HG02852 (cell line): Measurements from ENCODE around the gene S100A4.

Experiments used
- ATAC-seq: cut with Tn5 transposase; IDR thresholded peaks from one replicate; pipeline ENCODE4 v1.9.1; 2021; ENCODE audit warnings: mild to moderate bottlenecking, moderate library complexity; ENCODE audit not compliant: unreplicated experiment

The S100A4 gene

DNA sequence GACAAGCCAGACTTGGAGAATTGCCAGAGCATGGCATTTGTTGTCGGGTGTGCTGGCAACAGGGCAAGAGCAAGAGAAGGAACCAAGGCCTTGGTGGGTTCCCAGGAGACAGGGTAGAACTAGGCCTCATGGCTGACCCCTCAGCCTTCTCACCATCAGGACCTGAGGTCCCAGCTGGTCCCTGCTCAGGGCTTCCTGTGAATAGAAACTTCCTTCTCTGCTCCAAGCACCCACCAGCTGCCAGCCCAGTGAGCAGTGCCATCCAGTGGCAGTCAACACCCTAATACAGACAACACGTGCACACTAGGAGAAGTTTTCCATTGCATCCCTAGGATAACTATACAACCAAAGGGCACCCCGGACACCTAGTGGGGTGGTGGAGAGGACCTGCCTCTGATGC, 32.6 kb downstream of the S100A4 start:
- no peak for ATAC-seq

DNA sequence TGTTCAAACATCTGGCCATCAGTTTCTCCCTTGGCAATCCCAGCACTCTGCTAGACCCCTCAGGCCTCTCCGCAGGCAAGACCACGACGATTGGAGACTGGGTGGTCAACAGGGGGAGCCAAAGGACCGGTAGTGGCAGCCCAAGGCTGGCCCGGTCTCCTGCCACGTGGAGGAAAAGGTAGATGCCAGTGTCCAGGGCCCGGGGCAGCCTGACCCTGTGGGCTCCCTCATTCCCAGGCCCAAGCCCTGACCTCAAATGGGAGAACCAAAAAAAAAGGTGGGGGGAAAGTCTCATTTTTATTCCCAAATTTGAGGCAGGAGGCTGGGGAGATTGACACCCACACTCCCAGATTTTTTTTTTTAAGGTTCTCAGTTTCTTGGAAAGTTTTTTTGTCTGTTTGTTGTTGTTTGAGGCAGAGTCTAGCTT, 34.6 kb downstream of the S100A4 start:
- no peak for ATAC-seq

- ATAC-seq: no peak
These were observed 35.8 kb downstream of the S100A4 start for GRCh38 chr1:153509729-153510354.

- no peak for ATAC-seq
These were observed 36.6 kb downstream of the S100A4 start for GRCh38 chr1:153509036-153509435.

GRCh38 chr1:153507926-153508583, 37.6 kb downstream of the S100A4 start:
- ATAC-seq: no peak

DNA sequence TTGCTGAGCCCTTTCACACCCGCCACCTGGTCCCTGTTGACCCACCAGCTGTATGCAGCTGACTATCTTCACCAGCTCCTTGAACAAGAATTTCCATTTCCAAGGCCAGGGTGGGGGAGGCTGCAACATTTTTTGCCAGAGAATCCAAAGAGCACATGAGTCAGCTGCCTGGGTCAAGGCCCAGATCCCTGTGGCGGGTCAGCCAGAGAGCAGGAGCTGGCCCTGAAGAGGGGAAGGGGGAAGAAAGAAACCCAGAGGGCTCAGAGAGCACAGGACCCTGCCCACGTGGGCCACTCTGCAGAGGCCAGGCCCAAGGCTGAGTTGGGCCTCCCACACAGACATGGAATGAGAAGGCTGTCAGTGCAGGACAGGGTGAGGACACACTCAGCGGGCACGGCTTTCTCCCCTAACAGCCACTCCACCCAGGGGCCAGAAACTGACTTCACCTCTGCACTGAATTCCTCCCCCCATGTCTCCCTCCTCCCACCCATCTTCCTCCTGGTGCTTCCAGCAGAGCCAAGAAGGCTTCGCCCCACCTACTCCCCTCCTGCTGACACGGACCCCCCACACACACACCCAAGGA, 38.7 kb downstream of the S100A4 start:
- ATAC-seq: no peak

GRCh38 chr1:153506386-153506785, 39.2 kb downstream of the S100A4 start:
- ATAC-seq: no peak

- ATAC-seq: no peak
These were observed 40.0 kb downstream of the S100A4 start for GRCh38 chr1:153505576-153505975.

GRCh38 chr1:153503766-153504165, 41.8 kb downstream of the S100A4 start:
- no peak for ATAC-seq

DNA sequence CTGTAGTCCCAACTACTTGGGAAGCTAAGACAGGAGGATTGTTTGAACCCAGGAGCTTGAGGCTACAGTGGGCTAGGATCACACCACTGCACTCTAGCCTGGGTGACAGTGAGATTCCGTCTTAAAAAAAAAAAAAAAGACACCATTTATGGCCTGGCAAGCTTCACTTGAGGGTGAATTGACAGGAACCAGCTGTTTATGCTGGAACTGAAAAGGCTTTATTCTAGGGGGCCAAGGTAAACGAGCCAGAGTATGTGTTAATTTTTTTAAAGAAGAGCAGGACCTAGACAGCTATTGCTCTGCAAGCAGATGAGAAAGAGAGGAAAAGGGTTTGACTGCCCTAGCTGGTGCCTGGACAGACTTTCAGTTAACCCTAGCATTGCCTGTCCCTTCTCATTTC, 46.9 kb downstream of the S100A4 start:
- no peak for ATAC-seq

GRCh38 chr1:153495536-153495935, 50.1 kb downstream of the S100A4 start:
- no peak for ATAC-seq

- ATAC-seq: no peak
These were observed 50.5 kb downstream of the S100A4 start for GRCh38 chr1:153494976-153495535.
